WI38 (cell line): ENCODE data around the gene LBX1.

Experiments
- H3K4me3 ChIP-seq: 2 replicates; pipeline ENCODE4 v1.5.1; 2011; ENCODE audit warnings: low read depth, mild to moderate bottlenecking, control low read depth, low read length
- TF ChIP-seq, protein P1 (sequence below): IDR thresholded peaks from 2 replicates; pipeline ENCODE4 v1.5.1; 2012; ENCODE audit warnings: low read depth, mild to moderate bottlenecking, control low read depth, low read length

Gene LBX1

GRCh38 chr10:101218351-101219138 lies 10.7 kb downstream of the LBX1 start:
- no peak overlapping the region for H3K4me3 ChIP-seq

DNA sequence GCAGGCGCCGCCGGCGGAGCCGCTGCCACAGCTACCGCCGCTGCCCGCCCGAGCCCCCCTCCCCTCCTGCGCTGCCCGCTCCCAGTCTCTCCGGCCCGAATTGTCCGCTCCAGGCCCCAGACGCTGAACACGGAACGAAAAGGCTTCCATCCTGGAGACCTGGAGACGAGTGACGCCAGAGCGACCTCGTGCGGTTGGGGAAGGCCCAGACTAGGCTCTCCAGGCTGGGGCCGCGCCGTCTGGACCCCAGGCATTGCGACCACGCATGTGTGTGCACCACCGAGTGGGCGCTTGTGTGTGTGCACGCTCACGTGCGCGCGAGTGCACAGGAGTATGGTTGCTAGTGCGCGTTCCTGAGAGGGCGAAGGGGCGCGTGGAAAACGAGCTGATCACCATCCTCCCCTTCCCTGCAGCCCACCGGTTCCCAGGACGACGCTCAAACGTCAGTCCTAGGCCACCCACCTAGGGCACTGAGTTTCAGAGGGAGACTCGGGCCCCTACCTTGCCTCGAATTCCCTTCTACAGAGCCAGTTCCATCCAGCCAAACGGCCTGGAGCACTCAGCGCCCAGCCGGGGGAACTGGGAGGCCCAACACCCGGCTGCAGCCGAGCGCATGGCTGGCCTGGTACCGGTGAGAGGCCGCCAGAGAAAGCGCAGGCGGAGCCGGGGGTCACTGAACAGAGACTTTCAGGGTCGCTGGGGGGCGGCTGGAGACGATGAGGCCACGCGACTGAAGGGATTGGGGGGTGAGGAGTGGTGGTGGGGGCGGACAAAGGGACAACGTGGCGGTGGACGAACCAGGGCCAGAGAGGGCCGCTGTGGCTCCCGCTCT lies 11.6 kb downstream of the LBX1 start:
- no peak overlapping the region for H3K4me3 ChIP-seq
- TF ChIP-seq, protein P1, sequence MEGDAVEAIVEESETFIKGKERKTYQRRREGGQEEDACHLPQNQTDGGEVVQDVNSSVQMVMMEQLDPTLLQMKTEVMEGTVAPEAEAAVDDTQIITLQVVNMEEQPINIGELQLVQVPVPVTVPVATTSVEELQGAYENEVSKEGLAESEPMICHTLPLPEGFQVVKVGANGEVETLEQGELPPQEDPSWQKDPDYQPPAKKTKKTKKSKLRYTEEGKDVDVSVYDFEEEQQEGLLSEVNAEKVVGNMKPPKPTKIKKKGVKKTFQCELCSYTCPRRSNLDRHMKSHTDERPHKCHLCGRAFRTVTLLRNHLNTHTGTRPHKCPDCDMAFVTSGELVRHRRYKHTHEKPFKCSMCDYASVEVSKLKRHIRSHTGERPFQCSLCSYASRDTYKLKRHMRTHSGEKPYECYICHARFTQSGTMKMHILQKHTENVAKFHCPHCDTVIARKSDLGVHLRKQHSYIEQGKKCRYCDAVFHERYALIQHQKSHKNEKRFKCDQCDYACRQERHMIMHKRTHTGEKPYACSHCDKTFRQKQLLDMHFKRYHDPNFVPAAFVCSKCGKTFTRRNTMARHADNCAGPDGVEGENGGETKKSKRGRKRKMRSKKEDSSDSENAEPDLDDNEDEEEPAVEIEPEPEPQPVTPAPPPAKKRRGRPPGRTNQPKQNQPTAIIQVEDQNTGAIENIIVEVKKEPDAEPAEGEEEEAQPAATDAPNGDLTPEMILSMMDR, result no peak

More at GRCh38 chr10:101218351-101219138, 10.7 kb downstream of the LBX1 start:
- TF ChIP-seq, protein P1, result no peak

DNA sequence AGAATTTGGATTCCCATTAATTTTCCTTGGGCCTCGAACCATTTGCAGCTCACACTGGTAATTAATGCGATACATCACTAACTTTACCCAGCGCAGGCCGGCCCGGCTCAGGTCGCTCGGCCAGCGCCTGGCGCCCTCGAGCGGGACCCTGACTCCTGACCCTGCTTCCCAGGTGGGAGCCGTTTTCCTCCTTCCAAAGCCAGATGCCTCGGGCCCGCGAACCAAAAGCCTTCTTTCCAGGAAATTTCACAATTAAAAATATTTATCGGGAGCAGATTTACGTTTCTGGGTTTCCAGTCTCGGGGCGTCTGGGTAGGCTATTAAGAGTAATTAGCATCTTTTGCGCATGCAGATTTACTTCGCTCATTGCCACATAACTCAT lies 12.2 kb downstream of the LBX1 start:
- TF ChIP-seq, protein P1, result no peak
- H3K4me3 ChIP-seq, result no peak overlapping the region

GRCh38 chr10:101216207-101217043 lies 12.8 kb downstream of the LBX1 start:
- no peak overlapping the region for H3K4me3 ChIP-seq

GRCh38 chr10:101215397-101216206 lies 13.7 kb downstream of the LBX1 start:
- H3K4me3 ChIP-seq, result no peak overlapping the region
- TF ChIP-seq, protein P1, result no peak

More at GRCh38 chr10:101216207-101217043, 12.8 kb downstream of the LBX1 start:
- TF ChIP-seq, protein P1, result no peak

DNA sequence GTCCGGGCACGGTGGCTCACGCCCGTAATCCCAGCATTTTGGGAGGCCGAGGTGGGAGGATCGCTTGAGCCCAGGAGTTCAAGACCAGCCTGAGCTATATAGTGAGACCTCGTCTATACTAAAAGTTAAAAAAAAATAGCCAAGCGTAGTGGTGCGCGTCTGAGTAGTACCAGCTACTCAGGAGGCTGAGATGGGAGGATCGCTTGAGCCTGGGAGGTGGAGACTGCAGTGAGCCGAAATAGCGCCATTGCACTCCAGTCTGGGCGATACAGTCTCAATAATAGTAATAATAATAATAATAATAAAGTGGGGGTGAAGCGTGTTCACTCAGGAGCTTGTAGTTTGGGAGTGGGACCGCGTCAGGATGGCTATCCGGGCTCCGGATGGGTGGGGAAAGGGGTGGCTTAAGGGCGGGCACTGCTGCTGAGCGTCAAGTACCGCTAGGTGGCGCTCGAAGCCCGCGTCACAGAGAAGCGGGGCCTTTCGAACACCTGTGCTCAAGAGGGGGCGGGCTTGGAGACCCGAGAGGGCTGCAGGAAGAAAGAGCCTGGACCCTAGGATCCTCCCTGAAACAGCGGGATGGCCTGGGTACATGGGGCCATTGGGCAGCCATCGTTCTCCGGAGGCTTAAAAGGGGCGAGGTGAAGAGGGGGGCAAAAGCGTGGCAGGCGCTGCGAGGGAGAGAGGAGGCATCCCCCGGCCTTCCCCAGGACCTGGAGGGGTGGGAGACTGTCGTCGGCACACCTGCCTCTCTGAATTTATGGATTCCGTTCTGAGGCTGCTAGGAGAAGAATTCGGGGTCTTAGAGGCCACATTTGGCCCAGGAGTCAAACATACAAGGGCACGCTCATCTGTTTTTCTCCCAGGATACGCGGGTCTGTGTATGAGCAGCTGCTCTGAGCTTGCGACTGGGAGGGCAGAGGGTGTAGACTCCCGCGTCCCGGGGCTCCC lies 14.5 kb downstream of the LBX1 start:
- TF ChIP-seq, protein P1, result peak; percentile 72
- H3K4me3 ChIP-seq, result no peak overlapping the region
